Fibroblast of skin of left quadriceps (primary cell): ENCODE measurements around the gene ABCA2.

Experiments
- DNase-seq, 2 experiments: peaks; one replicate each; pipeline ENCODE4 v3.0.0-alpha.2; 2013; ENCODE audit warnings: low read depth in 2 of 2

The ABCA2 gene

GRCh38 chr9:136964171-136964689, 63.8 kb downstream of the ABCA2 start:
- no peak for DNase-seq

GRCh38 chr9:136963751-136964150, 64.3 kb downstream of the ABCA2 start:
- no peak for DNase-seq

GRCh38 chr9:136963341-136963740, 64.7 kb downstream of the ABCA2 start:
- DNase-seq: no peak

- no peak for DNase-seq
Measured at GRCh38 chr9:136962701-136963248, 65.3 kb downstream of the ABCA2 start.

GRCh38 chr9:136962163-136962562, 65.9 kb downstream of the ABCA2 start:
- no peak for DNase-seq

GRCh38 chr9:136961279-136962065, 66.6 kb downstream of the ABCA2 start:
- no peak for DNase-seq

GRCh38 chr9:136960938-136961275, 67.1 kb downstream of the ABCA2 start:
- DNase-seq: no peak

GRCh38 chr9:136960212-136960937, 67.7 kb downstream of the ABCA2 start:
- DNase-seq: no peak

- no peak for DNase-seq
Measured at GRCh38 chr9:136958898-136959850, 68.9 kb downstream of the ABCA2 start.

GRCh38 chr9:136958473-136958872, 69.6 kb downstream of the ABCA2 start:
- DNase-seq: no peak

GRCh38 chr9:136957901-136958300, 70.1 kb downstream of the ABCA2 start:
- no peak for DNase-seq

GRCh38 chr9:136957461-136957860, 70.6 kb downstream of the ABCA2 start:
- DNase-seq: no peak
